ENCODE measurements around the gene DOCK3.
"Not testable (repeated sequence)": the region's sequence is repeated elsewhere in the genome, so short reads cannot be mapped to it uniquely, and the experiment has no call there.

Gene DOCK3

DNA sequence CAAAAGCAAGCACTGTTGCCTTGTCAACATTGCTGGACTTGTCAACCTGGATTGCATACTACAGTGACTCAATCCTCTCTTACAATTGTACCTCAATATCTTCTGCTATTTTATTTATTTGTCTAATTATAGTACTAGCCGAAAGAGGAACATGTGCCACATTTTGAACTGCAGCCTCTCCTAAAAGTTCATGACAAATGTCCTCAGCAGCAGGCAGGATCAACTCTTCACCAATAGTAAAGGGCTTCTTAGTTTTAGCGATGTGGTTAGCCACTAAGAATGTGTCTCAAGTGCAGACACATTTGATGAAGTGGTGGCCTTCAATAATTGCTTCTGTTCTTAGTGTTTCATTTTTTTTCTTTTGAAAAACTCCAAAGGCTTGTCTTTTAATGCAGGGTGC is 13.2 kb downstream of the DOCK3 start:
- DNase-seq (ENCODE audit: low read depth), result no peak

DNA sequence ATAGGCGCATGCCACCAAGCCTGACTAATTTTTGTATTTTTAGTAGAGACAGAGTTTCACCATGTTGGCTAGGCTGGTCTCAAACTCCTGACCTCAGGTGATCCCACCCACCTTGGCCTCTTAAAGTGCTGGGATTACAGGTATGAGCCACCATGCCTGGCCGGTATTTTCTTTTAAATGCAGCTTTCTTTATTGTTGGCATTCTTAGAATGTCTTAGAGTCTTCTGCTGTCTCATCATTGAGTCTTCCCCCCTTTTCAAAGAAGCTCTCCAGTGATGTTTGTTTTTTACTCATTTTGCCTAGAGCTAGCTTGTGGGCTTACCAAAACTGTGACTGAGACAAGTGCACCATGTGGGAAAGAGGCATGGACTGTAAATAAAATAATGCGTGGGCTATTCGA is 13.9 kb downstream of the DOCK3 start:
- DNase-seq (ENCODE audit: low read depth), result not testable (repeated sequence)

DNA sequence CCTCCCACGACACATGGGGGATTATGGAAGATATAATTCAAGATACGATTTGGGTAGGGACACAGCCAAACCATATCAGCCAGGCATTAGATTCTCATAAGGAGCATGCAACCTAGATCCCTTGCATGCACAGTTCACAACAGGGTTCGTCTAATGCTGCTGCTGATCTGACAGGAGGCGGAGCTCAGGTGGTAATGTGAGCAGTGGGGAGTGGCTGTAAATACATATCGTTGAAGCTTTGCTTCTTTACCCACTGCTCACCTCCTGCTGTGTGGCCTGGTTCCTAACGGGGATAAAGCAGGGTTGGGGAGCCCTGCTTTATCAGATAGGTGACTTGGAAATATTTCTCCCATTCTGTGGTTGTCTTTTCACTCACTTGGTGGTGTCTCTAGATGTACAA is 14.8 kb downstream of the DOCK3 start:
- DNase-seq (ENCODE audit: low read depth), result no peak

DNA sequence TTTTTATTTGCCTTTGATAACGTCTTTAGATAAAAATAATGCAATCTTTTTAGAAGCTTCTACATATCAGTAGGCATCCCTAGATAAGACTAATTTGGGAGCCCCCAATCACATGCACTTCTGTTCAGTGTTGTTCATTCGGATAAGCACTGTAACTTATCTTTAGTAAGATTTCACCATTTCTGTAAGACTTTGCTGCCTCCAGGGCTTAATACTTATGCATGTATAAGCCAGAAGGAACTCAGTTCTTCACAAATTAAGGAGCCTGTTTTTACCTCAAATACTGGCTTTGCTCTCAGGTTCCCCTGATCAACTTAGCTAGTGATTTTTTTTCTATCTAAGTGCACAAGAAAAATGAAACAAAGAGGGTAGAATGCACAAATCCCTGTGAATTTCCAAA is 20.3 kb downstream of the DOCK3 start:
- no peak for DNase-seq (ENCODE audit: low read depth)

DNA sequence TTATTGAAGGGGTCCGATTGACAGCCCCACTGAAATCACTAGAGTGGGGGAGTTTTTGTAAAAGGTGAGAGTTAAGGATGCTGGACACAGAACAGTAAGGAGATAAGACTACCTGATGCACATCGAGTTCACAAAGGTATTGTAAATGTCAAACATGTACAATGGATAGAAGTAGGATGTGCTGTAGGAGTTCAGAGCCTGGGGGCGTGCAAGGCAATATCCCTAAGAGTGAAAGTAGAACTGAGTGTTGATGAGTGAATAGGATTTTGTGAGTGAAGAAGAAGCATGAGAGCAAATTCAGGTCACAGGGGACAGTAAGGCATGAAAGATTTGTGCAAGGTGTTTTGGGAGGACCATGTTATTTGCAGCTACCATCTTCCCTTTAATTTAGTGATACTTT is 21.5 kb downstream of the DOCK3 start:
- no peak for DNase-seq (ENCODE audit: low read depth)

DNA sequence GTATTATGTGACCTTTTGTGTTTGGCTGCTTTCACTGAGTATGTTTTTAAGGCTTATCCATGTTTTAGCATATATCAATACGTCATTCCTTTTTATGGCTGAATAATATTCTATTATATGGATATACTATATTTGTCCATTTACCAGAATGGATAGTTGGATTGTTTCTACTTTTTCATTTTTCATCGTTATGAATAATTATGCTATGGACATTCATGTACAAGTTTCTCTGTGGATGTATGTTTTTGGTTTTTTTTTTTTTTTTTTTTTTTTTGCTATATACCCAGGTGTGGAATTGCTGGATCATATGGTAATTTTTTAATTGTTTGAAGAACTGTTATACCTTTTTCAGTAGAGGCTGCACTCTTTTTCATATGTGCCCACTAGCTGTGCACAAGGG is 23.5 kb downstream of the DOCK3 start:
- no peak for DNase-seq (ENCODE audit: low read depth)

DNA sequence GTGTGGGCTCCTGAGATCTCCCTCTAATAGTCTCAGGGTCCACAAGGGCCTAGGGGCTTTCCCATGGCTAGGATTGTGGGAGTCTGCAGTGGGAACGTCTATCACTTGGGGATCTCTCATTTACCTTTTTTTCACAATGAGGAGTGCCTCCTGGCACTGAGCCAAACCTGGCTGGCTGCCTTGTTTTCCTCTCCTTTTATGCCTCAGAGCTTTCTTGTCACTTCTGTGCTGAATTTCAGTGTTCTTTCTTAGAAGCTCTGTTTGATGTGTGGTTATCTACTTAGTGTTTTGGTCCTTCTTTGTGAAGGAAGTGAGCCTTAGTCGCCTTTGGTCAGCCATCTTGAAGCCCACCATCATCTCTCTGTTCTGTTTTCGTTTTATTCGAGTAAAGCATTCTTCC is 33.9 kb downstream of the DOCK3 start:
- DNase-seq (ENCODE audit: low read depth), result no peak

DNA sequence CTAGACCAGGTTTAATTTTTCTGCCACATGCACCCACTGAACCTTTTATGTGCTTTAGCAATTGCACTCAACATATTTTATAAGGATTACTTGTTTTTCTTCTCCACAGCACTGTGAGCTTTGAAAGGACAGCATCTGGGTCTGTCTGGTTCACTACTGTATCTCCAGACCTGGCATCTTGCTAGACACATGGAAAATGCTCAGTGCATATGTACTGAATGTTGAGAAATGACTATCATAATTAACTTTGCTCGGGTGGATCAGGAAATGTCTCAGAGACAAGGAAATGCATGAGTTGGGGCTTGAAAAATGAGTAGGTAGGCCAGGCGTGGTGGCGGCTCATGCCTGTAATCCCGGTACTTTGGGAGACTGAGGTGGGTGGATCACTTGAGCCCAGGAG is 40.2 kb downstream of the DOCK3 start:
- no peak for DNase-seq (ENCODE audit: low read depth)

DNA sequence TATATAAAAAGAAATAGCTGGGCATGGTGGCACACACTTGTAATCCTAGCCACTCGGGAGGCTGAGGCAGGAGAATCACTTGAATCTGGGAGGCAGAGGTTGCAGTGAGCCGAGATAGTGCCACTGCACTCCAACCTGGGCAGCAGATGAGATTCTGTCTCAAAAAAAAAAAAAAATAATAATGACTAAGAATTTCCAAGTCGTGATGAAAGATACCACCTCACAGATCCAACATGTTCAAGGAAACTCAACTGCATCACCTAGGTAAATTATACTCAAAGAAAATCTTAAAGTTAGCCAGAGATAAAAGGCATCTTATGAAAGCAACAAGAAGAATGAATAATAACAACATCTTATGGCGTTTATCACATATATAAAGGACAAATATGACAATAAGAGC is 50.1 kb downstream of the DOCK3 start:
- no peak for DNase-seq (ENCODE audit: low read depth)

DNA sequence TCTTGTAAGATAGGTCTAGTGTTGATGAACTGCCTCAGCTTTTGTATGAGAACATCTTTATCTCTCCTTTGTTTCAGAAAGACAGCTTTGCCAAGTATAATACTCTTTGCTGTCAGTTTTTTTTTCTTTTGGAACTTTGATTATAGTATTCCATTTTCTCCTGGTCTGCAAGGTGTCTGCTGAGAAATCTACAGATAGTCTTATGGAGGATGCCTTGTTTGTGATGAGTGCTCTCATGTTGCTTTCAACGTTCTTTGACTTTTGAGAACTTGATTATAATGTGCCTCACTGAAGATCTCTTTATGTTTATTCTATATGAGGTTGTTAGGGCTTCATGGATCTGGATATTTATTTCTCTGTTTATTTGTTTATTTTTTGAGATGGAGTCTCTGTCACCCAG is 60.3 kb downstream of the DOCK3 start:
- DNase-seq (ENCODE audit: low read depth), result no peak

DNA sequence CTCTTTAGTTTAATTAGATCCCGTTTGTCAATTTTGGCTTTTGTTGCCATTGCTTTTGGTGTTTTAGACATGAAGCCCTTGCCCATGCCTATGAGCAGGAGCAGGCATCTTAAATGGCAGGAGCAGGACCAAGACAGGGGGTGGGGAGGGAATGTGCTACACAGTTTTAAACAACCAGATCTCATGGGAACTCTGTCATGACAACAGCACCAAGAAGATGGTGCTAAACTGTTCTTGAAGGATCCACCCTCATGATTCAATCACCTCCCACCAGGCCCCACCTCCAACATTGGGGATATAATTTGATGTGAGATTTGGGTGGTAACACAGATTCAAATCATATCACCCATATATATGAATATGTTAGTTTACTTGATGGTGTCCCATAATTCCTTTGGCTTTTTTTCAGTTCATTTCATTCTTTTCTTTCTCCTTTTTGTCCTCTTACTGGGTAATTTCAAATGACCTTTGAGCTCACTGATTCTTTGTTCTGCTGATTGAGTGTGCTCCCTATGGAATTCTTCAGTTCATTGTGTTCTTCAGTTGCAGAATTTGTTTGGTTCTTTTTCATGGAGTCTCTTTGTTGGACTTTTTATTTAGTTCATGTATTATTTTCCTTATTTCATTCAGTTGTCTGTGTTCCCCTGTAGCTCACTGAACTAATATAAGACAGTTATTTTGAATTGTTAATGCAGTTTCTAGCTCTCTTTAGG is 62.6 kb downstream of the DOCK3 start:
- DNase-seq (ENCODE audit: low read depth), result no peak

DNA sequence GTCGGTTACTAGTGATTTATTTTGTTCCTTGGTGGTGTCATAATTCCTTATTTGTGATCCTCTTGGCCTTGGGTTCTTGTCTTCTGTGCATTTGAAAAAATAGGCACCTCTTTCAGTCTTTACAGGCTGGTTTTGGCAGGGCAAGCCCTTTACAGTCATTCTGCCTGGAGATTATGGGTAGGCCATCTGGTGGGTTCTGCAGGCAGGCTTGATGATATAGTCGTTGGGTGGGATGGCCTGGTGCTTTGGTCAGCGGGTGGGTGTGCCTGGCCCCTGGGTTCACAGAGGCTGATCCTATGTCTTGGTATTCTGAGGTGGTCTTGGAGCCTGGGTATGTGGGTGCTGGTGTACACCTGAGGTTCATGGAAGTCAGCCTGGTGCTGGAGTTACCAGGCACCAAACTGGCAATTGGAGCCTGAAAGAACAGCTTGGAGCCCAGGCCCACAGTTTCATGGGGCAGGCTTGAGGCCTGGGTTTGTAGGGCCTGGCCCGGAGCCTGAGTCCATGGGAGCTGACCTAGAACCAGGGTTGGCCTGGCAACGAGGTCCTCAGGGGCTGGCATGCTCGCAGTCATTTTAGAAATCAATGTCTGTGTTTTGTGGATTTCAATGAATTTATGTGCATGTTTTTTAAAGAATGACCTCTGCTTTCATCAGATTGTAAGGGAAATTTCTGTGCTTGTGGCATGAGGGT is 63.3 kb downstream of the DOCK3 start:
- no peak for DNase-seq (ENCODE audit: low read depth)

DNA sequence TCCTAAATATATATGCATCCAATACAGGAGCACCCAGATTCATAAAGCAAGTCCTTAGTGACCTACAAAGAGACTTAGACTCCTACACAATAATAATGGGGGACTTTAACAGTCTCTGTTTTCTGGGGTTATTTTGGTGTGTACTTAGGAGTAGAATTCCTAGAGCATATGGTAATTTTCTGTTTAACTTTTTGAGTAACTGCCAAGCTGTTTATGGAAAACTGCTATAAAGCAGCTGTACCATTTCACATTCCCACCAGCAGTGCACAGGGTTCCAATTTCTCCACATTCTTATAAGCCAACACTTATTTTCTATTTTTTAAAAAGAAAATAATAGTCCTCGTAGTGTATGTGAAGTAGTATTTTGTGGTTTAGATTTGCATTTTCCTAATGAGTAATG is 68.9 kb downstream of the DOCK3 start:
- no peak for DNase-seq (ENCODE audit: low read depth)

DNA sequence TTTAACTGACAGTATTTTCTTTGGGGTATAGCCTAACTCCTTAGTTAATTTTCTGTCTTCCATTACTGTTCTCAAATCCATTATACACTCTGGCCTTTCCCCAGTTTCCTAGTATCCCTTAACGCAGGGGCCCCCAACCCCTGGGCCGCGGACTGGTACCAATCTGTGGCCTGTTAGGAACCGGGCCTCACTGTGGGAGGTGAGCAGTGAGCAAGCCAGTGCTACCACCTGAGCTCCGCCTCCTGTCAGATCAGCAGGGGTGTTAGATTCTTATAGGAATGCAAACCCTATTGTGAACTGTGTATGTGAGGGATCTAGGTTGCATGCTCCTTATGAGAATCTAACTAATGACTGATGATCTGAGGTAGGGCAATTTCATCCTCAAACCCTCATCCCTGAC is 75.1 kb downstream of the DOCK3 start:
- DNase-seq (ENCODE audit: low read depth), result no peak

DNA sequence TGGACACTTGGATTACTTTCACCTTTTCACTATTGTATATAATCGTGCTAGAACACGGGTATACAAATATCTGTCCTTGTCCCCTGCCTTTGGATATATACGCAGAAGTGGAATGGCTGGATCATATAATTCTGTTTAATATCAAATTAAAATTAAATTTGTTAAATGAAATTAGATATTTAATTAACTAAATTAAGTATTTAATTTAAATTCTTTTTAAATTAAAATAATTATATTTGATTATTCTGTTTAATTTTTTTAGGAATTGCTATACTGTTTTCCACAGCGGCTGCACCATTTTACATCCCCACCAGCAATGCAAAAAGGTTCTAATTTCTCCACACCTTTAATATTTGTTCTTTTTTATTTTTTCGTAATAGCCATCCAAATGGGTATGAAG is 84.3 kb downstream of the DOCK3 start:
- DNase-seq (ENCODE audit: low read depth), result no peak

DNA sequence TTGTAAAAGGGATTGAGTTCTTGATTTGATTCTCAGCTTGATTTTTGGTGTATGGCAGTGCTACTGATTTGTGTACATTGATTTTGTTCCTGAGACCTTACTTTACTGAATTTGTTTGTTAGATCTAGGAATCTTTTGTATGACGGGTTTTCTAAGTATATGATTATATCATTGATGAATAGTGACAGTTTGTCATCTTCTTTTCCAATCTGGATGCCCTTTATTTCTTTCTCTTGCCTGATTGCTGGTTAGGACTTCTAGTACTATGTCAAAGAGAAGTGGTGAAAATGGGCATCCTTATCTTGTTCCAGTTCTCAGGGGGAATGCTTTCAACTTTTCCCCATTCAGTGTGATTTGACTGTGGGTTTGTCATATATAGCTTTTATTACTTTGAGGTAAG is 103.0 kb downstream of the DOCK3 start:
- no peak for DNase-seq (ENCODE audit: low read depth)

DNA sequence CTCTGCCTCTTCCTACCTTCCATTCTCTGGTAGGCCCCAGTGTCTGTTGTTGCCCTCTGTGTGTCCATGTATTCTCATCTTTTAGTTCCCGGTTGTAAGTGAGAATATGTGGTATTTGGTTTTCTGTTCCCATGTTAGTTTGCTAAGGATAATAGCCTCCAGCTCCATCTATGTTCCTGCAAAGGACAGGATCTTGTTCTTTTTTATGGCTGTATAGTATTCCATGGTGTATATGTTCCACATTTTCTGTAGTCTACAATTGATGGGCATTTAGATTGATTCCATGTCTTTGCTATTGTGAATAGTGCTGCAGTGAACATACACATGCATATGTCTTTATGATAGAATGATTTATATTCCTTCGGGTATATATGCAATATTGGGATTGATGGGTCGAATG is 107.0 kb downstream of the DOCK3 start:
- DNase-seq (ENCODE audit: low read depth), result not testable (repeated sequence)

DNA sequence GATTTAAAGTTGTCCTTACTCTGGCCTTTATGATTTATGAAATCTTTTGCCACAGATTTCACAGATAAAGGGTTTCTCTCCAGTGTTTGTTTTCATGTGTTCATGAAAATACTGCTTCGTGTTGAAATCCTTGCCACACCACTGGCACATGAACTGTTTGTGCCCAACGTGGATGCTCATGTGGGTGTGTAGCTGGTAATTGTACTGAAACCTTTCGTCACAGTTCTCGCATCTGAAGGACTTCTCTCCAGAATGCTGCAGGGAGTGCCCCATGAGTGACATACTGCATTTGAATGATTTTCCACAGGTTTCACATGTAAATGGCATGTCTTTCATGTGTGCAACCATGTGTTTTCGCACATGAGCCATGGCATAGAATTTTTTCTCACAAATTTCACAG is 111.9 kb downstream of the DOCK3 start:
- DNase-seq (ENCODE audit: low read depth), result no peak

DNA sequence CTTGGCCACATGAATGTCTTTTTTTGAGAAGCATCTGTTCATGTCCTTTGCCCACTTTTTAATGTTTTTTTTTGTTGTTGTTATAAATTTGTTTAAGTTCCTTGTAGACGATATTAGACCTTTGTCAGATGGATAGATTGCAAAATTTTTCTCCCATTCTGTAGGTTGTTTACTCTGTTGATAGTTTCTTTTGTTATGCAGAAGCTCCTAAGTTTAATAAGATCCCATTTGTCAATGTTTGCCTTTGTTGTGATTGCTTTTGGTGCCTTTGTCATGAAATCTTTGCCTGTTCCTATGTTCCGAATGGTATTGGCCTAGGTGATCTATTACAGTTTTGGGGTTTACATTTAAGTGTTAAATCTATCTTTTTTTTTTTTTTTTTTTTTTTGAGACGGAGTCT is 116.2 kb downstream of the DOCK3 start:
- not testable (repeated sequence) for DNase-seq (ENCODE audit: low read depth)

DNA sequence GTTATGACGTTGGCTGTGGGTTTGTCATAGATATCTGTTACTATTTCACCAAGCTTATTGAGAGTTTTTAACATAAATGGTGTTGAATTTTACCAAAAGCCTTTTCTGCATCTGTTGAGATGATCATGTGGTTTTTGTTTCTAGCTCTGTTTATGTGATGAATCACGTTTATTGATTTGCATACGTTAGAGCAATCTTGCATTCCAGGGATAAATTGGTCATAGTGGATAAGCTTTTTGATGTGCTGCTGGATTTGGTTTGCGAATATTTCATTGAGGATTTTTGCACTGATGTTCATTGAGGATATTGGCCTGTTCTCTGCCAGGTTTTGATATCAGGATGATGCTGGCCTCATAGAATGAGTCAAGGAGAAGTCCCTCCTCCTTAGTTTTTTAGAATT is 117.8 kb downstream of the DOCK3 start:
- no peak for DNase-seq (ENCODE audit: low read depth)

DNA sequence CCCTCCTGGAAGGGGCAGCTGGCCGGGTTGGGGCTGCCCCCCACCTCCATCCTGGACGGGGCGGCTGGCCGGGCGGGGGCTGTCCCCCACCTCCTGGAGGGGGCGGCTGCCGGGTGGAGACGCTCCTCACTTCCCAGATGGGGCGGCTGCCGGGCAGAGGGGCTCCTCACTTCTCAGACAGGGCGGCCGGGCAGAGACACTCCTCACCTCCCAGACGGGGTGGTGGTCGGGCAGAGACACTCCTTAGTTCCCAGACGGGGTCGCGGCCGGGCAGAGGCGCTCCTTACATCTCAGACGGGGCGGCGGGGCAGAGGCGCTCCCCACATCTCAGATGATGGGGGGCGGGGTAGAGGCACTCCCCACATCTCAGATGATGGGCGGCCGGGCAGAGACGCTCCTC is 129.1 kb downstream of the DOCK3 start:
- not testable (repeated sequence) for DNase-seq (ENCODE audit: low read depth)

DNA sequence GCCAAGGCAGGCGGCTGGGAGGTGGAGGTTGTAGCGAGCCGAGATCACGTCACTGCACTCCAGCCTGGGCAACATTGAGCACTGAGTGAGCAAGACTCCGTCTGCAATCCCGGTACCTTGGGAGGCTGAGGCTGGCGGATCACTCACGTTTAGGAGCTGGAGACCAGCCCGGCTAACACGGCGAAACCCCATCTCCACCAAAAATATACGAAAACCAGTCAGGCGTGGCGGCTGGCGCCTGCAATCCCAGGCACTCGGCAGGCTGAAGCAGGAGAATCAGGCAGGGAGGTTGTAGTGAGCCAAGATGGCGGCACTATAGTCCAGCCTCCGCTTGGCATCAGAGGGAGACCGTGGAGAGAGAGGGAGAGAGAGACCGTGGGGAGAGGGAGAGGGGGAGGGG is 129.6 kb downstream of the DOCK3 start:
- DNase-seq (ENCODE audit: low read depth), result not testable (repeated sequence)

DNA sequence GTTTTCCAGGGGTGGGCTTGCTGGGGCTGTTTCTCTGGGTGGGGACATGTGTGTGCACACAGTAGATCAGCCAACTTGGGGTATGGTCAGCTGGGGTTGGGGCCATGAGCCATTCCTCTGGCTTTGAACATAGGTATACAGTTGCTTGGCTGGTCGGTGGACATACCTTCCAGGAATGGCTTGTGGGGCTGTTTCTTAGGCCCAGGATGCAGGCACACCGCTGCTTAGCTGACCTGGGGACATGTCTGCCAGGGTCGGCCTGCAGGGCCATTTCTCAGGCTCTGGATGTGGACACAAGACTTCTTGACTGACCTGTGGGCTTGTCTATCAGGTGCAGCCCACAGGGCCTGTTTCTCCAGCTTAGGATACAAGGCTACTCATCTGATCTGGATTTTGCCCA is 130.6 kb downstream of the DOCK3 start:
- no peak for DNase-seq (ENCODE audit: low read depth)

DNA sequence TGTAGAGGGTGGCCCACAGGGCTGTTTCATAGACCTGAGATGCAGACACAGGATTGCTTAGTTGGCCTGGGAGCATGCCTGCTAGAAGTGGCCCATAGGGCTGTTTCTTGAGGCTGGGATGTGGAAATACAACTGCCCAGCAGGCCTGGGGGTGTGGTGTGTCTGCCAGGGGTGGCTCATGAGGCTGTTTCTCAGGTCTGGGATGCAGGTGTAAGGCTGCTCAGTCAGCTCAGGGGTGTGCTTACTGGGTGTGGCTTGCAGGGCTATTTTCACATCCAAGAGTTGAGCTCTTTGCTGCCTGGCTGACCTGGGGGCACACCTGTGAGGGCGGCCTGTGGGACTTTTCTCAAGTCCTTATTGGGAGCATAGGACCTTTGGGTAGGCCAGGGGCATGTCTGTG is 131.3 kb downstream of the DOCK3 start:
- no peak for DNase-seq (ENCODE audit: low read depth)
